Osteocyte (in vitro differentiated cells): ENCODE data around the gene SELENOV. TPM values are rescaled to one million over a fixed set of nuclear protein-coding genes. Genes with fewer than 3 reads are reported as not detected.

ENCODE experiments used
- DNase-seq: peaks from one replicate; pipeline ENCODE4 v3.0.0; 2021; ENCODE audit warnings: mixed read lengths; ENCODE audit not compliant: unreplicated experiment; ENCODE audit errors: extremely low spot score
- H3K27ac Mint-ChIP-seq: one replicate; pipeline ENCODE4 v1.8.0; 2021; ENCODE audit warnings: mild to moderate bottlenecking, mixed read lengths; ENCODE audit not compliant: unreplicated experiment
- H3K27me3 Mint-ChIP-seq: one replicate; pipeline ENCODE4 v1.8.0; 2021; ENCODE audit warnings: mixed read lengths; ENCODE audit not compliant: unreplicated experiment
- H3K36me3 Mint-ChIP-seq: one replicate; pipeline ENCODE4 v1.8.0; 2021; ENCODE audit warnings: mixed read lengths; ENCODE audit not compliant: unreplicated experiment
- H3K4me1 Mint-ChIP-seq: one replicate; pipeline ENCODE4 v1.8.0; 2021; ENCODE audit warnings: mixed read lengths; ENCODE audit not compliant: unreplicated experiment
- H3K4me3 Mint-ChIP-seq: one replicate; pipeline ENCODE4 v1.8.0; 2021; ENCODE audit warnings: mild to moderate bottlenecking, moderate library complexity, mixed read lengths; ENCODE audit not compliant: unreplicated experiment
- H3K9me3 Mint-ChIP-seq: one replicate; pipeline ENCODE4 v1.8.0; 2021; ENCODE audit warnings: mixed read lengths; ENCODE audit not compliant: unreplicated experiment
- total RNA-seq: library from RNA; stranded (reverse); gene quantifications from 2 replicates; pipeline ENCODE4 v1.2.1, GENCODE V29; 2021
- TF ChIP-seq, protein P1 (sequence below): fragments of 200-600 bp; sonication (generic); IDR thresholded peaks from 2 replicates; pipeline ENCODE4 v1.5.0; 2021; ENCODE audit warnings: antibody characterized with exemption, mild to moderate bottlenecking, moderate library complexity

SELENOV gene
- total RNA-seq, 1 donor from 2014 or later = not detected

DNA sequence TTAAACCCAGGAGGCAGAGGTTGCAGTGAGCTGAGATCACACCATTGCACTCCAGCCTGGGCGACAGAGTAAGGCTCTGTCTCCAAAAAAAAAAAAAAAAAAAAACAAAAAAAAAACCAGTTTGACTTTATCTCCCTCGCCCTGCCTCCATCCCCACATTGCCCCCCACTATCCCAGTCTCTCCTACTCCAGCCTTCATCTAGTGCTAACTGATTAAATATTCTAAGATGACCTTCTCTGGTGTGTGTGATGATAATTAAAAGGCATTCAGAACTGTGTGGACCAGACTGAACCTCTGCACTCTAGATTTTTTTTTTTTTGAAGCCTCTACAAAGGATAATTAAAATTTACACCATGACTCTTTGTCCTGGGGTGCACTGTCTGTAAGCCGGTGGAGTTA is 22.2 kb upstream of the SELENOV start:
- Mint-ChIP-seq H3K4me3 (no peak overlapping the region), H3K9me3 (no peaks in the 10 kb centered on the region), H3K4me1 (peaks cover 3% of the 10 kb centered on the region), H3K27ac (no peak overlapping the region), H3K36me3 (peaks cover 17% of the 10 kb centered on the region), H3K27me3 (peaks cover 9% of the 10 kb centered on the region)
- no peak for DNase-seq
- TF ChIP-seq, protein P1, sequence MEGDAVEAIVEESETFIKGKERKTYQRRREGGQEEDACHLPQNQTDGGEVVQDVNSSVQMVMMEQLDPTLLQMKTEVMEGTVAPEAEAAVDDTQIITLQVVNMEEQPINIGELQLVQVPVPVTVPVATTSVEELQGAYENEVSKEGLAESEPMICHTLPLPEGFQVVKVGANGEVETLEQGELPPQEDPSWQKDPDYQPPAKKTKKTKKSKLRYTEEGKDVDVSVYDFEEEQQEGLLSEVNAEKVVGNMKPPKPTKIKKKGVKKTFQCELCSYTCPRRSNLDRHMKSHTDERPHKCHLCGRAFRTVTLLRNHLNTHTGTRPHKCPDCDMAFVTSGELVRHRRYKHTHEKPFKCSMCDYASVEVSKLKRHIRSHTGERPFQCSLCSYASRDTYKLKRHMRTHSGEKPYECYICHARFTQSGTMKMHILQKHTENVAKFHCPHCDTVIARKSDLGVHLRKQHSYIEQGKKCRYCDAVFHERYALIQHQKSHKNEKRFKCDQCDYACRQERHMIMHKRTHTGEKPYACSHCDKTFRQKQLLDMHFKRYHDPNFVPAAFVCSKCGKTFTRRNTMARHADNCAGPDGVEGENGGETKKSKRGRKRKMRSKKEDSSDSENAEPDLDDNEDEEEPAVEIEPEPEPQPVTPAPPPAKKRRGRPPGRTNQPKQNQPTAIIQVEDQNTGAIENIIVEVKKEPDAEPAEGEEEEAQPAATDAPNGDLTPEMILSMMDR = no peak

DNA sequence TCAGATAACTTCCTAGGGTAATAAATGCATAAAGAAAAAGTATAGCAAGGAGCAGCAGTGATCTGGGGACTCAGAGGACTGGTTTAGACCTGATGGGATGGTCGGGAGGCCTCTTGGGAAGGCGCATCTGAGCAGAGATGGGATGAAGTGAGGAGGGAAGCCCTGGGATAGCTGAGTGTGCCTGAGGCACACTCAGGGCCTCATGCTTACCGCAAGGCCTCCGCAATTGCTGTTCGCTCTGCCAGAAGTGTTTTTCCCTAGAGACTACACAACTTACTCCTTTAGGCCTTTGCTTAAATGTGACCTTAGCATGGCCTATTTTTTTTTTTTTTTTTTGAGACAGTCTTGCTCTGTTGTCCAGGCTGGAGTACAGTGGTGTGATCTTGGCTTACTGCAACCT is 20.3 kb upstream of the SELENOV start:
- Mint-ChIP-seq H3K27ac (no peak overlapping the region), H3K36me3 (peaks cover 5% of the 10 kb centered on the region), H3K4me1 (peaks cover 17% of the 10 kb centered on the region), H3K27me3 (peaks cover 21% of the 10 kb centered on the region), H3K9me3 (no peaks in the 10 kb centered on the region), H3K4me3 (no peak overlapping the region)
- no peak for DNase-seq
- TF ChIP-seq, protein P1 = no peak

DNA sequence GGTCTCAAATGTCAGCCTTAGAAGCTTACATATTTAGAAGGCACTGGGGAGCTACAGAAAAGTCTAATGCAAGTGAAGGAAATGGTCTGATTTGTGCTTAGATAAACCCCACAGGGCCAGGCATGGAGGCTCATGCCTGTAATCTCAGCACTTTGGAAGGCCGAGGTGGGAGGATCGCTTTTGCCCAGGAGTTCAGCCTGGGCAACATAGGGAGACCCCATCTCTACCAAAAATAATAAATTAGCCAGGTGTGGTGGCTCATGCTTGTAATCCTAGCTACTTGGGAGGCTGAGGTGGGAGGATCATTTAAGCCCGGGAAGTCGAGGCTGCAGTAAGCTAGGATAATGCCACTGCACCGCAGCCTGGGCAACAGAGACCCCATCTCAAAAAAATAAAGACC is 18.9 kb upstream of the SELENOV start:
- H3K27ac Mint-ChIP-seq = no peak overlapping the region

DNA sequence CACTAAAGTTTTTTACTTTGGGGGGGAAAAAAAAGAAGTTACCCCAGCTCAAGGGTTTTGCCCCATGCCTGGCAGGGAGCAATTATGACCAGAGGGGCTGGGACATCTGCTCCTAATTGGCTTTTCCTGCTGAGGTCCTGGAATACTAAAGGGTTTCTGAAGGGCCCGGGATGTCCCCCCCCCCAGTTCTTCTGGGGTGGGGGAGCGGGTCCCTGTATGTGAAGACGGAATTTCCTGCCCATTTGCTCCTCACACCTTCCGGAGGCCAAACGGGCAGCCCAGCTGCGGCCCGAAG is 17.3 kb upstream of the SELENOV start:
- TF ChIP-seq, protein P1 = no peak
- Mint-ChIP-seq H3K9me3 (no peaks in the 10 kb centered on the region), H3K36me3 (no peaks in the 10 kb centered on the region), H3K27ac (no peak overlapping the region), H3K27me3 (peaks cover 31% of the 10 kb centered on the region), H3K4me3 (peak overlapping the region; percentile 66), H3K4me1 (peaks cover 18% of the 10 kb centered on the region)
- DNase-seq = no peak

More for the DNA sequence above, 18.9 kb upstream of the SELENOV start:
- TF ChIP-seq, protein P1 = no peak
- H3K4me3 Mint-ChIP-seq = no peak overlapping the region
- no peak for DNase-seq
- peaks cover 18% of the 10 kb centered on the region for H3K4me1 Mint-ChIP-seq
- peaks cover 31% of the 10 kb centered on the region for H3K27me3 Mint-ChIP-seq
- H3K36me3 Mint-ChIP-seq = no peaks in the 10 kb centered on the region
- H3K9me3 Mint-ChIP-seq = no peaks in the 10 kb centered on the region

DNA sequence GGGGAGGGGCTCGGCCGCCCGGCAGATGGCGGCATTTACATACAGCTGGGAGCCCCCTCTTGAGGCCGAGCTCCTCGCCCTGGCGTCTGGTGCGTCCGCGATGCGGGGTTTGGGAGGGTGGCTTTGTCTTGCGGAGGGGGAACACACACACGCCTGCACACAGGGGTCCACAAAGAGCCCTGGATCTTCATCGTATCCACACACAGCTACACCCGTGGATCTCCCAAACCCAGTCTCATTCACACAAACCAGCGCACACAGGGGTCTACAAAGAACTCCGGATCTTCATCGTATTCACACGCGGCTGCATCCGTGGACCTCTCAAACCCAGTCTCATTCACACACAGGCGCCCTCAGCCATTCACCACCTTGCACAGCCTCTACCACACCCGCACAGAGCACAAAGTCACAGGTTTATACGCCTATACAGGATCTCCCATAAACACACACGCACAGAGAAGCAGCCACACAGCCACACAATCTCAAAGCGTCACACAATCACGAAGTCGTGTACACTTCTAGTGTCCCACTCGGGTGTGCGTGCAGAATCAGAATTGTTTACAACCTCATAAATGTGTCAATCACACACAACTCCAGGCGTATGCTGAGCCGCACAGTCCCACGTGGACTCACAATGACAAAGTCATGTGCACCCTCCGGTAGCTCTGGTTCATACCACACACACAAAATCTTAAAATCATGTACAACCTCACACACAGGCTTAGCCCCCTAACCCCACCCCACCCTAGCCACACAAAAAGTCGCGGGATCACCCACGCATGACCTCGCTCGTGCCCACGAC is 16.7 kb upstream of the SELENOV start:
- DNase-seq = no peak
- H3K27me3 Mint-ChIP-seq = peaks cover 33% of the 10 kb centered on the region

More for the DNA sequence above, 16.7 kb upstream of the SELENOV start:
- TF ChIP-seq, protein P1 = peak; percentile 58
- Mint-ChIP-seq H3K4me1 (peaks cover 21% of the 10 kb centered on the region), H3K4me3 (peak overlapping the region; percentile 66), H3K9me3 (no peaks in the 10 kb centered on the region), H3K27ac (no peak overlapping the region), H3K36me3 (no peaks in the 10 kb centered on the region)
